HG03060 (cell line): Measurements from ENCODE around the gene SEC61B.
A peak's percentile ranks its signal among the peaks of the same experiment; 100 is the strongest.

Source experiments
- ATAC-seq: cut with Tn5 transposase; IDR thresholded peaks from one replicate; pipeline ENCODE4 v1.9.1; 2021; ENCODE audit warnings: low read depth, moderate number of reproducible peaks; ENCODE audit not compliant: unreplicated experiment

SEC61B gene

GRCh38 chr9:99221621-99222415 lies at the start of gene SEC61B, which contains the start of gene ALG2:
Gene SEC61B (plus strand): TSS chr9:99222282. CDS start chr9:99222364, 82 bp downstream.
Gene ALG2 (minus strand): TSS chr9:99221942. CDS start chr9:99221894, 48 bp downstream.
- peak; percentile 85 for ATAC-seq

GRCh38 chr9:99173570-99174504 lies 48.2 kb upstream of the SEC61B start:
- ATAC-seq, result no peak

- no peak for ATAC-seq
Observed at GRCh38 chr9:99176527-99177013, 45.5 kb upstream of the SEC61B start.

- ATAC-seq, result no peak
Observed at GRCh38 chr9:99177576-99178366, 44.3 kb upstream of the SEC61B start.

- ATAC-seq, result no peak
Observed at GRCh38 chr9:99178912-99179872, 42.9 kb upstream of the SEC61B start.

GRCh38 chr9:99180199-99180598 lies 41.9 kb upstream of the SEC61B start:
- ATAC-seq, result no peak

GRCh38 chr9:99180662-99181061 lies 41.4 kb upstream of the SEC61B start:
- no peak for ATAC-seq

- no peak for ATAC-seq
Observed at GRCh38 chr9:99181206-99181605, 40.9 kb upstream of the SEC61B start.

GRCh38 chr9:99181621-99182020 lies 40.5 kb upstream of the SEC61B start:
- peak; percentile 34 for ATAC-seq

- no peak for ATAC-seq
Observed at GRCh38 chr9:99182356-99182755, 39.7 kb upstream of the SEC61B start.

GRCh38 chr9:99183616-99184015 lies 38.5 kb upstream of the SEC61B start:
- no peak for ATAC-seq

- no peak for ATAC-seq
Observed at GRCh38 chr9:99184110-99184474, 38.0 kb upstream of the SEC61B start.

GRCh38 chr9:99184475-99185347 lies 37.4 kb upstream of the SEC61B start:
- ATAC-seq, result peak; percentile 39

- ATAC-seq, result no peak
Observed at GRCh38 chr9:99185348-99185632, 36.8 kb upstream of the SEC61B start.

- ATAC-seq, result no peak
Observed at GRCh38 chr9:99185934-99186333, 36.1 kb upstream of the SEC61B start.

- no peak for ATAC-seq
Observed at GRCh38 chr9:99187311-99187710, 34.8 kb upstream of the SEC61B start.

- no peak for ATAC-seq
Observed at GRCh38 chr9:99189186-99189585, 32.9 kb upstream of the SEC61B start.

- no peak for ATAC-seq
Observed at GRCh38 chr9:99189887-99190596, 32.0 kb upstream of the SEC61B start.
